ENCODE measurements around the gene SYNJ2BP.
"Not testable (repeated sequence)": the region's sequence is repeated elsewhere in the genome, so short reads cannot be mapped to it uniquely, and the experiment has no call there.

The SYNJ2BP gene

GRCh38 chr14:70415788-70416187 lies 1.1 kb downstream of the SYNJ2BP start:
- no peak for DNase-seq (ENCODE audit: low read depth)
- TF ChIP-seq CTCF (IDR thresholded peaks at IDR 0.05; ENCODE audit: low read depth, low read length) (no peak), POLR2A (IDR thresholded peaks at IDR 0.05; ENCODE audit: extremely low read depth, insufficient read length) (no peak), MYC (IDR thresholded peaks at IDR 0.05; ENCODE audit: low read depth, low read length) (no peak)
- peak overlapping the region; percentile 82 for H3K4me3 ChIP-seq (ENCODE audit: low read depth, low read length)

- no peak for DNase-seq (ENCODE audit: low read depth)
- no peak for TF ChIP-seq MAX (IDR thresholded peaks at IDR 0.05; ENCODE audit: low read depth, low read length)
- H3K4me3 ChIP-seq (ENCODE audit: low read depth, low read length) = no peak overlapping the region
Measured at GRCh38 chr14:70407621-70408020, 9.3 kb downstream of the SYNJ2BP start.

GRCh38 chr14:70406216-70406615 lies 10.7 kb downstream of the SYNJ2BP start:
- not testable (repeated sequence) for H3K4me3 ChIP-seq (ENCODE audit: low read depth, low read length); DNase-seq (ENCODE audit: low read depth)

- peak; percentile 20 for DNase-seq (ENCODE audit: low read depth)
- not testable (repeated sequence) for H3K4me3 ChIP-seq (ENCODE audit: low read depth, low read length)
Measured at GRCh38 chr14:70403335-70403734, 13.6 kb downstream of the SYNJ2BP start.

GRCh38 chr14:70401643-70402042 lies 15.2 kb downstream of the SYNJ2BP start:
- no peak for DNase-seq (ENCODE audit: low read depth)
- no peak overlapping the region for H3K4me3 ChIP-seq (ENCODE audit: low read depth, low read length)
- TF ChIP-seq MAX (IDR thresholded peaks at IDR 0.05; ENCODE audit: low read depth, low read length) (no peak), POLR2A (IDR thresholded peaks at IDR 0.05; ENCODE audit: extremely low read depth, insufficient read length) (no peak), CTCF (IDR thresholded peaks at IDR 0.05; ENCODE audit: low read depth, low read length) (no peak), MYC (IDR thresholded peaks at IDR 0.05; ENCODE audit: low read depth, low read length) (no peak)

GRCh38 chr14:70398706-70399431 lies 18.0 kb downstream of the SYNJ2BP start:
- H3K4me3 ChIP-seq (ENCODE audit: low read depth, low read length) = no peak overlapping the region
- no peak for TF ChIP-seq MAX (IDR thresholded peaks at IDR 0.05; ENCODE audit: low read depth, low read length)
- no peak for TF ChIP-seq CTCF (IDR thresholded peaks at IDR 0.05; ENCODE audit: low read depth, low read length)
- TF ChIP-seq POLR2A (IDR thresholded peaks at IDR 0.05; ENCODE audit: extremely low read depth, insufficient read length) = no peak
- no peak for TF ChIP-seq MYC (IDR thresholded peaks at IDR 0.05; ENCODE audit: low read depth, low read length)
- DNase-seq (ENCODE audit: low read depth) = no peak

- no peak for DNase-seq (ENCODE audit: low read depth)
- TF ChIP-seq CTCF (IDR thresholded peaks at IDR 0.05; ENCODE audit: low read depth, low read length) = no peak
- TF ChIP-seq POLR2A (IDR thresholded peaks at IDR 0.05; ENCODE audit: extremely low read depth, insufficient read length) = no peak
- no peak for TF ChIP-seq MYC (IDR thresholded peaks at IDR 0.05; ENCODE audit: low read depth, low read length)
- no peak for TF ChIP-seq MAX (IDR thresholded peaks at IDR 0.05; ENCODE audit: low read depth, low read length)
- no peak overlapping the region for H3K4me3 ChIP-seq (ENCODE audit: low read depth, low read length)
Measured at GRCh38 chr14:70398280-70398679, 18.6 kb downstream of the SYNJ2BP start.
